H9 (cell line): Measurements from ENCODE around the gene ALMS1. TPM values are rescaled to one million over a fixed set of nuclear protein-coding genes. Genes with fewer than 3 reads are reported as not detected.

Experiments
- DNase-seq: peaks from one replicate; pipeline ENCODE4 v3.0.0-alpha.2; 2017
- H2AFZ ChIP-seq: one replicate; pipeline ENCODE4 v1.6.1; 2013; ENCODE audit warnings: mild to moderate bottlenecking, low read length, control low read depth, moderate library complexity
- H2AK5ac ChIP-seq: 2 replicates; pipeline ENCODE4 v1.6.1; 2013; ENCODE audit warnings: low read length, control low read depth, mixed read lengths; ENCODE audit not compliant: insufficient read length
- H2BK120ac ChIP-seq: one replicate; pipeline ENCODE4 v1.6.1; 2013; ENCODE audit warnings: low read depth, mild to moderate bottlenecking, low read length, control low read depth, inconsistent platforms; ENCODE audit not compliant: poor library complexity, severe bottlenecking
- H2BK12ac ChIP-seq: 2 replicates; pipeline ENCODE4 v1.6.1; 2013; ENCODE audit warnings: low read length, control low read depth, mixed read lengths, low read depth; ENCODE audit not compliant: insufficient read length
- H2BK15ac ChIP-seq: 2 replicates; pipeline ENCODE4 v1.6.1; 2013; ENCODE audit warnings: low read depth, low read length, control low read depth
- H2BK20ac ChIP-seq: one replicate; pipeline ENCODE4 v1.6.1; 2013; ENCODE audit warnings: low read depth, mild to moderate bottlenecking, low read length, control low read depth, inconsistent platforms; ENCODE audit not compliant: poor library complexity, severe bottlenecking
- H2BK5ac ChIP-seq: 2 replicates; pipeline ENCODE4 v1.6.1; 2013; ENCODE audit warnings: low read length, control low read depth, mixed read lengths; ENCODE audit not compliant: insufficient read length
- H3K14ac ChIP-seq: 2 replicates; pipeline ENCODE4 v1.6.1; 2013; ENCODE audit warnings: low read length, control low read depth; ENCODE audit not compliant: insufficient read depth
- H3K18ac ChIP-seq: 2 replicates; pipeline ENCODE4 v1.6.1; 2013; ENCODE audit warnings: low read depth, mild to moderate bottlenecking, mixed read lengths, low read length, control low read depth; ENCODE audit not compliant: insufficient read length
- H3K23ac ChIP-seq: 2 replicates; pipeline ENCODE4 v1.6.1; 2013; ENCODE audit warnings: low read length, control low read depth, mixed read lengths, low read depth; ENCODE audit not compliant: insufficient read length
- H3K23me2 ChIP-seq: 2 replicates; pipeline ENCODE4 v1.6.1; 2013; ENCODE audit warnings: low read depth, mild to moderate bottlenecking, mixed read lengths, low read length, control low read depth; ENCODE audit not compliant: insufficient read length, poor library complexity, severe bottlenecking
- H3K27ac ChIP-seq: 2 replicates; pipeline ENCODE4 v1.5.1; 2013; ENCODE audit warnings: low read length, control low read depth, mixed read lengths, low read depth; ENCODE audit not compliant: insufficient read length
- H3K27me3 ChIP-seq: 2 replicates; pipeline ENCODE4 v1.6.1; 2013; ENCODE audit warnings: low read length, control low read depth, inconsistent platforms; ENCODE audit not compliant: insufficient read depth
- H3K4ac ChIP-seq: 2 replicates; pipeline ENCODE4 v1.6.1; 2013; ENCODE audit warnings: low read depth, mild to moderate bottlenecking, control low read depth, inconsistent platforms, low read length, moderate library complexity
- H3K4me1 ChIP-seq: 2 replicates; pipeline ENCODE4 v1.6.1; 2013; ENCODE audit warnings: low read length, control low read depth, inconsistent platforms; ENCODE audit not compliant: insufficient read depth
- H3K4me2 ChIP-seq: 2 replicates; pipeline ENCODE4 v1.6.1; 2013; ENCODE audit warnings: low read length, control low read depth, mixed read lengths; ENCODE audit not compliant: insufficient read length, insufficient read depth
- H3K56ac ChIP-seq: 2 replicates; pipeline ENCODE4 v1.6.1; 2013; ENCODE audit warnings: low read depth, mild to moderate bottlenecking, mixed read lengths, low read length, control low read depth; ENCODE audit not compliant: insufficient read length
- H3K79me1 ChIP-seq: 2 replicates; pipeline ENCODE4 v1.6.1; 2013; ENCODE audit warnings: low read depth, mild to moderate bottlenecking, moderate library complexity, low read length, control low read depth, inconsistent platforms; ENCODE audit not compliant: insufficient read depth, poor library complexity, severe bottlenecking
- H3K79me2 ChIP-seq: 2 replicates; pipeline ENCODE4 v1.6.1; 2013; ENCODE audit warnings: low read length, control low read depth, inconsistent platforms; ENCODE audit not compliant: insufficient read depth
- H3K9ac ChIP-seq: 2 replicates; pipeline ENCODE4 v1.6.1; 2013; ENCODE audit warnings: low read length, control low read depth, mixed read lengths; ENCODE audit not compliant: insufficient read length; ENCODE audit errors: extremely low read depth
- H3K9me3 ChIP-seq: one replicate; pipeline ENCODE4 v1.6.1; 2013; ENCODE audit warnings: low read depth, low read length, inconsistent platforms; ENCODE audit not compliant: control insufficient read depth
- H3T11ph ChIP-seq: one replicate; pipeline ENCODE4 v1.6.1; 2013; ENCODE audit warnings: mild to moderate bottlenecking, low read length, control low read depth, inconsistent platforms
- H4K20me1 ChIP-seq: one replicate; pipeline ENCODE4 v1.6.1; 2013; ENCODE audit not compliant: control insufficient read depth, insufficient read length, insufficient read depth
- H4K5ac ChIP-seq: 2 replicates; pipeline ENCODE4 v1.6.1; 2013; ENCODE audit warnings: low read depth, mild to moderate bottlenecking, mixed read lengths, low read length, control low read depth; ENCODE audit not compliant: insufficient read length
- H4K8ac ChIP-seq: replicated peaks from 2 replicates; pipeline ENCODE4 v1.6.1; 2013; ENCODE audit warnings: low read length, control low read depth, mixed read lengths, low read depth; ENCODE audit not compliant: insufficient read length
- H4K91ac ChIP-seq: 2 replicates; pipeline ENCODE4 v1.6.1; 2013; ENCODE audit warnings: low read depth, mild to moderate bottlenecking, moderate library complexity, mixed read lengths, low read length, control low read depth; ENCODE audit not compliant: insufficient read length
- H3K27ac Mint-ChIP-seq, 3 experiments: 2 replicates in 2 of 3; 3 replicates in 1 of 3; pipeline ENCODE4 v1.8.0; 2020 to 2021; ENCODE audit warnings: mixed read lengths in 3 of 3, mild to moderate bottlenecking in 1 of 3, moderate library complexity in 1 of 3
- H3K27me3 Mint-ChIP-seq: 2 replicates; pipeline ENCODE4 v1.8.0; 2021; ENCODE audit warnings: low read depth, mild to moderate bottlenecking, moderate library complexity, mixed read lengths
- H3K36me3 Mint-ChIP-seq, 3 experiments: 2 replicates in 2 of 3; 3 replicates in 1 of 3; pipeline ENCODE4 v1.8.0; 2020 to 2021; ENCODE audit warnings: low read depth in 3 of 3, mixed read lengths in 3 of 3; ENCODE audit not compliant: insufficient read depth in 1 of 3
- H3K4me1 Mint-ChIP-seq, 2 experiments: 2 replicates each; pipeline ENCODE4 v1.8.0; 2020; ENCODE audit warnings: mixed read lengths in 2 of 2
- H3K4me3 Mint-ChIP-seq, 2 experiments: 2 replicates in 1 of 2; 3 replicates in 1 of 2; pipeline ENCODE4 v1.8.0; 2020 to 2021; ENCODE audit warnings: mild to moderate bottlenecking in 2 of 2, mixed read lengths in 2 of 2, moderate library complexity in 1 of 2
- H3K9me3 Mint-ChIP-seq, 2 experiments: 2 replicates in 1 of 2; 3 replicates in 1 of 2; pipeline ENCODE4 v1.8.0; 2020; ENCODE audit warnings: mild to moderate bottlenecking in 2 of 2, mixed read lengths in 2 of 2, moderate library complexity in 1 of 2
- CTCF ChIP-seq: fragments of 200-600 bp; sonication (generic); conservative IDR thresholded peaks from 3 replicates; pipeline ENCODE4 v1.8.0; 2021; ENCODE audit warnings: antibody characterized with exemption, mild to moderate bottlenecking
- WGBS: extraction: QIAGEN DNeasy Blood & Tissue Kit; methylation state at CpG from one replicate; pipeline ENCODE4 v1.1.7; 2013; ENCODE audit warnings: missing lambda C conversion rate, low lambda C conversion rate, mixed read lengths; ENCODE audit not compliant: insufficient read length; ENCODE audit errors: extremely low coverage; 5-methylcytosine and 5-hydroxymethylcytosine counted together
- total RNA-seq: library from RNA; stranded (reverse); gene quantifications from 2 replicates; pipeline ENCODE4 v1.2.1, GENCODE V29; 2021

Gene ALMS1
- total RNA-seq, 1 experiment from 2014 or later, result 36.2 TPM

DNA sequence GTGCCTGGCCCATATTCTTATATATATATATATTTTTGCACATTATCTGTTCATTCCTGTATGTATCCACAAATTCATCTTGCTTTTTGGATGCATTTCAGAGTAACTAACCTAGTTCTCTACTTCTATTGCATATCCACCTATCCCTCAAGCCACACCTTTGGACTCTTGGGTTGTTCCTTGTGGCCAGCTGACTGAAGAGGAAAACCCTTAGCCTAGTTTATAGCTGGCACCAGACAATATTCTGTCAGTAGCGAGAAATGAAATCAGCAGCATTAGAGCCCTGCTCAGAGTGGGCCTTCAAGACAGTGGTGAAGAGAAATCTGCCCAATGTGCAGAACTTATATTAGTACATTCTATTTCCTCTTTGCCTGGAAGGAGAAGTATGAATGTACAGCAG, 19.6 kb upstream of the ALMS1 start:
- Histone ChIP-seq H3T11ph (no peak overlapping the region), H2BK15ac (no peak overlapping the region), H2BK12ac (no peak overlapping the region), H2BK5ac (no peak overlapping the region), H3K18ac (no peak overlapping the region), H2BK120ac (no peak overlapping the region), H3K9me3 (no peaks in the 10 kb centered on the region), H4K5ac (no peak overlapping the region), H4K91ac (no peak overlapping the region), H3K4ac (no peak overlapping the region), H3K4me2 (no peak overlapping the region), H3K4me1 (no peaks in the 10 kb centered on the region), H4K8ac (no peak overlapping the region), H4K20me1 (no peaks in the 10 kb centered on the region), H3K9ac (no peak overlapping the region), H3K23ac (no peak overlapping the region), H3K14ac (no peak overlapping the region), H3K79me1 (no peaks in the 10 kb centered on the region), H3K27ac (no peak overlapping the region), H2AK5ac (no peak overlapping the region), H3K79me2 (no peaks in the 10 kb centered on the region), H3K23me2 (no peaks in the 10 kb centered on the region), H3K27me3 (no peaks in the 10 kb centered on the region; the same call in 1 of the 2 replicates), H3K56ac (no peak overlapping the region), H2AFZ (no peak overlapping the region), H2BK20ac (no peak overlapping the region)
- Mint-ChIP-seq H3K4me3 (no peak overlapping the region), H3K4me1 (no peaks in the 10 kb centered on the region), H3K27me3 (peaks cover 23% of the 10 kb centered on the region), H3K27ac (no peak overlapping the region; a peak in 1 of 7 replicates), H3K9me3 (no peaks in the 10 kb centered on the region), H3K36me3 (no peaks in the 10 kb centered on the region; a peak in 1 of 7 replicates)
- DNase-seq, result no peak
- no CpG with 5 or more reads among the region's 1 CpG for WGBS
- no peak for TF ChIP-seq CTCF
